Measurements from ENCODE around the gene COL5A2.

COL5A2 gene

GRCh38 chr2:189134485-189134884 lies 45.1 kb downstream of the COL5A2 start:
- Histone ChIP-seq H3K27ac (ENCODE audit: insufficient read depth, low read depth, low read length, poor library complexity, severe bottlenecking) (no peak overlapping the region), H3K4me1 (ENCODE audit: control insufficient read depth, insufficient read depth, low read length) (no peaks in the 10 kb centered on the region), H3K36me3 (ENCODE audit: control insufficient read depth, insufficient read depth, low read length) (no peaks in the 10 kb centered on the region), H3K9me3 (ENCODE audit: control insufficient read depth, low read length) (no peaks in the 10 kb centered on the region), H3K4me3 (ENCODE audit: insufficient read depth, low read depth, low read length) (no peak overlapping the region), H3K27me3 (ENCODE audit: control insufficient read depth, insufficient read depth, low read length, poor library complexity, severe bottlenecking) (no peaks in the 10 kb centered on the region)
- 74 to 82% methylated on average over 4 of the region's 4 CpGs for WGBS, 2 experiments

GRCh38 chr2:189131991-189132390 lies 47.6 kb downstream of the COL5A2 start:
- Histone ChIP-seq H3K4me1 (ENCODE audit: control insufficient read depth, insufficient read depth, low read length) (no peaks in the 10 kb centered on the region), H3K27ac (ENCODE audit: insufficient read depth, low read depth, low read length, poor library complexity, severe bottlenecking) (no peak overlapping the region), H3K36me3 (ENCODE audit: control insufficient read depth, insufficient read depth, low read length) (no peaks in the 10 kb centered on the region), H3K9me3 (ENCODE audit: control insufficient read depth, low read length) (no peaks in the 10 kb centered on the region), H3K27me3 (ENCODE audit: control insufficient read depth, insufficient read depth, low read length, poor library complexity, severe bottlenecking) (no peaks in the 10 kb centered on the region), H3K4me3 (ENCODE audit: insufficient read depth, low read depth, low read length) (no peak overlapping the region)
- 96 to 100% methylated on average over 3 of the region's 3 CpGs for WGBS, 2 experiments

- no peaks in the 10 kb centered on the region for H3K27me3 ChIP-seq (ENCODE audit: control insufficient read depth, insufficient read depth, low read length, poor library complexity, severe bottlenecking)
- 83 to 96% methylated on average over 2 of the region's 2 CpGs for WGBS, 2 experiments
- H3K4me1 ChIP-seq (ENCODE audit: control insufficient read depth, insufficient read depth, low read length): no peaks in the 10 kb centered on the region
- no peaks in the 10 kb centered on the region for H3K36me3 ChIP-seq (ENCODE audit: control insufficient read depth, insufficient read depth, low read length)
- no peak overlapping the region for H3K27ac ChIP-seq (ENCODE audit: insufficient read depth, low read depth, low read length, poor library complexity, severe bottlenecking)
- H3K4me3 ChIP-seq (ENCODE audit: insufficient read depth, low read depth, low read length): no peak overlapping the region
- no peaks in the 10 kb centered on the region for H3K9me3 ChIP-seq (ENCODE audit: control insufficient read depth, low read length)
Measured at GRCh38 chr2:189129971-189130370, 49.6 kb downstream of the COL5A2 start.

GRCh38 chr2:189128970-189129369 lies 50.6 kb downstream of the COL5A2 start:
- H3K36me3 ChIP-seq (ENCODE audit: control insufficient read depth, insufficient read depth, low read length): no peaks in the 10 kb centered on the region
- H3K9me3 ChIP-seq (ENCODE audit: control insufficient read depth, low read length): no peaks in the 10 kb centered on the region
- H3K27me3 ChIP-seq (ENCODE audit: control insufficient read depth, insufficient read depth, low read length, poor library complexity, severe bottlenecking): no peaks in the 10 kb centered on the region
- WGBS, 2 experiments: 83 to 86% methylated on average over 4 of the region's 4 CpGs
- H3K4me3 ChIP-seq (ENCODE audit: insufficient read depth, low read depth, low read length): no peak overlapping the region
- H3K27ac ChIP-seq (ENCODE audit: insufficient read depth, low read depth, low read length, poor library complexity, severe bottlenecking): no peak overlapping the region
- H3K4me1 ChIP-seq (ENCODE audit: control insufficient read depth, insufficient read depth, low read length): no peaks in the 10 kb centered on the region

- H3K36me3 ChIP-seq (ENCODE audit: control insufficient read depth, insufficient read depth, low read length): no peaks in the 10 kb centered on the region
- no peak overlapping the region for H3K4me3 ChIP-seq (ENCODE audit: insufficient read depth, low read depth, low read length)
- no peaks in the 10 kb centered on the region for H3K27me3 ChIP-seq (ENCODE audit: control insufficient read depth, insufficient read depth, low read length, poor library complexity, severe bottlenecking)
- H3K4me1 ChIP-seq (ENCODE audit: control insufficient read depth, insufficient read depth, low read length): no peaks in the 10 kb centered on the region
- no peak overlapping the region for H3K27ac ChIP-seq (ENCODE audit: insufficient read depth, low read depth, low read length, poor library complexity, severe bottlenecking)
- no peaks in the 10 kb centered on the region for H3K9me3 ChIP-seq (ENCODE audit: control insufficient read depth, low read length)
- 100% methylated on average over 1 of the region's 1 CpG for WGBS, 2 experiments
Measured at GRCh38 chr2:189127756-189128155, 51.8 kb downstream of the COL5A2 start.

GRCh38 chr2:189125195-189125594 lies 54.4 kb downstream of the COL5A2 start:
- Histone ChIP-seq H3K9me3 (ENCODE audit: control insufficient read depth, low read length) (no peaks in the 10 kb centered on the region), H3K4me1 (ENCODE audit: control insufficient read depth, insufficient read depth, low read length) (no peaks in the 10 kb centered on the region)

GRCh38 chr2:189124175-189124574 lies 55.4 kb downstream of the COL5A2 start:
- WGBS, 2 experiments: 93 to 94% methylated on average over 3 to 4 of the region's 5 CpGs
- no peak overlapping the region for H3K27ac ChIP-seq (ENCODE audit: insufficient read depth, low read depth, low read length, poor library complexity, severe bottlenecking)

More at GRCh38 chr2:189125195-189125594, 54.4 kb downstream of the COL5A2 start:
- H3K27ac ChIP-seq (ENCODE audit: insufficient read depth, low read depth, low read length, poor library complexity, severe bottlenecking): no peak overlapping the region
- H3K36me3 ChIP-seq (ENCODE audit: control insufficient read depth, insufficient read depth, low read length): no peaks in the 10 kb centered on the region
- no peak overlapping the region for H3K4me3 ChIP-seq (ENCODE audit: insufficient read depth, low read depth, low read length)
- no peaks in the 10 kb centered on the region for H3K27me3 ChIP-seq (ENCODE audit: control insufficient read depth, insufficient read depth, low read length, poor library complexity, severe bottlenecking)

GRCh38 chr2:189118386-189118785 lies 61.2 kb downstream of the COL5A2 start:
- H3K4me1 ChIP-seq (ENCODE audit: control insufficient read depth, insufficient read depth, low read length): no peaks in the 10 kb centered on the region

More at GRCh38 chr2:189124175-189124574, 55.4 kb downstream of the COL5A2 start:
- H3K36me3 ChIP-seq (ENCODE audit: control insufficient read depth, insufficient read depth, low read length): no peaks in the 10 kb centered on the region
- no peaks in the 10 kb centered on the region for H3K27me3 ChIP-seq (ENCODE audit: control insufficient read depth, insufficient read depth, low read length, poor library complexity, severe bottlenecking)
- no peaks in the 10 kb centered on the region for H3K9me3 ChIP-seq (ENCODE audit: control insufficient read depth, low read length)
- no peaks in the 10 kb centered on the region for H3K4me1 ChIP-seq (ENCODE audit: control insufficient read depth, insufficient read depth, low read length)
- H3K4me3 ChIP-seq (ENCODE audit: insufficient read depth, low read depth, low read length): no peak overlapping the region

GRCh38 chr2:189116979-189117378 lies 62.6 kb downstream of the COL5A2 start:
- H3K36me3 ChIP-seq (ENCODE audit: control insufficient read depth, insufficient read depth, low read length): no peaks in the 10 kb centered on the region
- H3K9me3 ChIP-seq (ENCODE audit: control insufficient read depth, low read length): no peaks in the 10 kb centered on the region
- H3K4me3 ChIP-seq (ENCODE audit: insufficient read depth, low read depth, low read length): no peak overlapping the region
- 87 to 90% methylated on average over 1 of the region's 1 CpG for WGBS, 2 experiments
- H3K4me1 ChIP-seq (ENCODE audit: control insufficient read depth, insufficient read depth, low read length): no peaks in the 10 kb centered on the region
- H3K27me3 ChIP-seq (ENCODE audit: control insufficient read depth, insufficient read depth, low read length, poor library complexity, severe bottlenecking): no peaks in the 10 kb centered on the region
- no peak overlapping the region for H3K27ac ChIP-seq (ENCODE audit: insufficient read depth, low read depth, low read length, poor library complexity, severe bottlenecking)

More at GRCh38 chr2:189118386-189118785, 61.2 kb downstream of the COL5A2 start:
- H3K36me3 ChIP-seq (ENCODE audit: control insufficient read depth, insufficient read depth, low read length): no peaks in the 10 kb centered on the region
- no peaks in the 10 kb centered on the region for H3K27me3 ChIP-seq (ENCODE audit: control insufficient read depth, insufficient read depth, low read length, poor library complexity, severe bottlenecking)
- H3K4me3 ChIP-seq (ENCODE audit: insufficient read depth, low read depth, low read length): no peak overlapping the region
- H3K27ac ChIP-seq (ENCODE audit: insufficient read depth, low read depth, low read length, poor library complexity, severe bottlenecking): no peak overlapping the region
- no peaks in the 10 kb centered on the region for H3K9me3 ChIP-seq (ENCODE audit: control insufficient read depth, low read length)

GRCh38 chr2:189116087-189116486 lies 63.5 kb downstream of the COL5A2 start:
- H3K27ac ChIP-seq (ENCODE audit: insufficient read depth, low read depth, low read length, poor library complexity, severe bottlenecking): no peak overlapping the region
- H3K4me1 ChIP-seq (ENCODE audit: control insufficient read depth, insufficient read depth, low read length): no peaks in the 10 kb centered on the region
- H3K36me3 ChIP-seq (ENCODE audit: control insufficient read depth, insufficient read depth, low read length): no peaks in the 10 kb centered on the region
- 75 to 87% methylated on average over 4 of the region's 4 CpGs for WGBS, 2 experiments
- H3K27me3 ChIP-seq (ENCODE audit: control insufficient read depth, insufficient read depth, low read length, poor library complexity, severe bottlenecking): no peaks in the 10 kb centered on the region
- no peak overlapping the region for H3K4me3 ChIP-seq (ENCODE audit: insufficient read depth, low read depth, low read length)
- H3K9me3 ChIP-seq (ENCODE audit: control insufficient read depth, low read length): no peaks in the 10 kb centered on the region

GRCh38 chr2:189115126-189115525 lies 64.4 kb downstream of the COL5A2 start:
- Histone ChIP-seq H3K27ac (ENCODE audit: insufficient read depth, low read depth, low read length, poor library complexity, severe bottlenecking) (no peak overlapping the region), H3K27me3 (ENCODE audit: control insufficient read depth, insufficient read depth, low read length, poor library complexity, severe bottlenecking) (no peaks in the 10 kb centered on the region), H3K36me3 (ENCODE audit: control insufficient read depth, insufficient read depth, low read length) (no peaks in the 10 kb centered on the region), H3K9me3 (ENCODE audit: control insufficient read depth, low read length) (no peaks in the 10 kb centered on the region), H3K4me3 (ENCODE audit: insufficient read depth, low read depth, low read length) (no peak overlapping the region), H3K4me1 (ENCODE audit: control insufficient read depth, insufficient read depth, low read length) (no peaks in the 10 kb centered on the region)
- 100% methylated on average over 1 of the region's 2 CpGs; no CpG with 5 or more reads in 1 of the 2 experiments for WGBS, 2 experiments
